Measurements from ENCODE around the gene IGLON5.

GRCh38 chr19:51356159-51356801 lies 44.8 kb downstream of the IGLON5 start:
- no peak for TF ChIP-seq CTCF (conservative IDR thresholded peaks at IDR 0.05)
- no peak for TF ChIP-seq EZH2 (IDR thresholded peaks at IDR 0.05; ENCODE audit: low read depth)
